ENCODE results near the gene DUS1L.

DUS1L gene

DNA sequence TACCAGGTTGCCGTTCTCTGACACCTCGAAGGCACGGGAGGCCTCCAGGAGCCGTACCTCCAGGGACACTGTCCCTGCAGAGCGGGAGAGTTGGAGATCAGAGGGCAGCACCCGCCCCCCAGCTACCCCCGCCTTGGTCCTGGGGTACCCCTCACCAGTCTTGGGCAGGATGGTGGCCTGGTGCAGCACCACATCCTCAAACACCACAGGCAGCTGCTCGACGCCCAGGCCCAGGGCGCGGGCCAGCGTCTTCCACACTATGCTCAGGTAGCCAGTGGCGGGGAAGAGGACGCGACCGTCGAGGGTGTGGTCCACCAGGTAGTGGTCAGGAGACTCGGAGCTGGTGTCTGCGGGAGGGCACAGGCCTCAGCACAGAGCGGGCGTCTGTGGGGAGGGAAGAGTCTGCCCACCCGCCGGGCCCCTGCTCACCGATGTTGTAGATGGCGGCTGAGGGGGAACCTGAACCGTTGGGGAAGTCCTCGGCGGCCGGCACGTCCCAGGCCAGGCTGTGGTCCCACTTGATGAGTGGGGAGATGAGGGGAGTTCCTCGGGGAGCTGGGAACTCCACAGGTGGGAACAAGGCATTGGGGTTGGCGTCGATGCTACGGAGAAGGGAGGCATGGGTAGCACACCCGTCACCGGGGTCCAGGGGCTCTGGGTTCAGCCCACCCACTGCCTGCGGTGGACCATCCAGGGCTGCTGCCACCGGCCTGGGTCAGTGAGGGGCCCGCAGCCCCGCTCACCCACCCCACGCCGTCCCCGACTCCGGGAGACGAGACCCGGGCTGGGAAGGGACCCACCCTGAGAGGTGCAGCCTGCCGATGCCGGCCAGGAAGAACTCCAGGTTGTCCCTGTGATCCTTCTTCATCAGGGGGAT is 22.6 kb upstream of the DUS1L start:
- no peak for DNase-seq (ENCODE audit: low spot score)

- DNase-seq (ENCODE audit: low spot score), result no peak
Observed at GRCh38 chr17:82086941-82087906, 21.6 kb upstream of the DUS1L start.

DNA sequence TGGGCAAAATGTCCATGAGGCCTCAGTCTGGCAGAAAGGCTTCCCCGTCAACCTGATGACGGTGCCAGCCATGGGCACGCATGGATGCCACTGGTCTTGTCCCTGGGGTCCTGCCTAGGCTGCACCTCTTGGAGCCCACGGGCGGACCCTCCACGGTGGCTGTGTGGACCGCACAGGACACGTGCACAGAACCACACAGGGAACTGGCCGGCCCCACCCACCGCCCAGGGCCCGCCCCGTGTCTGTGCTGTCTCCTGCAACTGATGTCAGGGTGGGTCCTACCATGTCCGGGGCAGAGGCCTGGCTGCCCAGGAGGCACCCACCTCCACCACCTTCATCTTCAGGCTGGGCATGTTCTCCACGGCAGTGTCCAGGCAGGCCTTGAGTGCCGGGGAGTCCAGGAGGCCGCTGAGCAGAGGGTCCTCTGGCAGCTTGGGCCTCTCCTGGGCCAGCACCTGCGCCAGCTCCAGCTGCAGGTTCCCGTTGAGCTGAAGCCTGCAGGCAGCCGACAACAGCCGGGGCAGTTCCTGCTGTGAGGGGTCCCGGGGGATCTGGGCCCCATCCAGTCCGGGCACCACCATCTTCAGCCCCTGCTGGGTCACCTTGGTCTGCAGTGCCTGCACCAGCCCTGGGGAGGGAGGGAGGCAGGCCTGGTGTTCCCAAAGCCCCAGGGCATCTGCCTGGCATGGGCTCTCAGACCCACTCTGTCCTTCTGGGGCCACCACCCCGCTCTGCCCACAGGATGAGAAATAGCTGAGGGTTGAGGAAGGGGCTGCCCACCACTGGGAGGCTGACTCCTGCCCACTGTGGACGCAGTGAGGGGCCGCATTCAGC is 20.5 kb upstream of the DUS1L start:
- DNase-seq (ENCODE audit: low spot score), result no peak

GRCh38 chr17:82085031-82085861 is 19.6 kb upstream of the DUS1L start:
- no peak for DNase-seq (ENCODE audit: low spot score)

- no peak for DNase-seq (ENCODE audit: low spot score)
Observed at GRCh38 chr17:82084373-82085030, 18.9 kb upstream of the DUS1L start.

DNA sequence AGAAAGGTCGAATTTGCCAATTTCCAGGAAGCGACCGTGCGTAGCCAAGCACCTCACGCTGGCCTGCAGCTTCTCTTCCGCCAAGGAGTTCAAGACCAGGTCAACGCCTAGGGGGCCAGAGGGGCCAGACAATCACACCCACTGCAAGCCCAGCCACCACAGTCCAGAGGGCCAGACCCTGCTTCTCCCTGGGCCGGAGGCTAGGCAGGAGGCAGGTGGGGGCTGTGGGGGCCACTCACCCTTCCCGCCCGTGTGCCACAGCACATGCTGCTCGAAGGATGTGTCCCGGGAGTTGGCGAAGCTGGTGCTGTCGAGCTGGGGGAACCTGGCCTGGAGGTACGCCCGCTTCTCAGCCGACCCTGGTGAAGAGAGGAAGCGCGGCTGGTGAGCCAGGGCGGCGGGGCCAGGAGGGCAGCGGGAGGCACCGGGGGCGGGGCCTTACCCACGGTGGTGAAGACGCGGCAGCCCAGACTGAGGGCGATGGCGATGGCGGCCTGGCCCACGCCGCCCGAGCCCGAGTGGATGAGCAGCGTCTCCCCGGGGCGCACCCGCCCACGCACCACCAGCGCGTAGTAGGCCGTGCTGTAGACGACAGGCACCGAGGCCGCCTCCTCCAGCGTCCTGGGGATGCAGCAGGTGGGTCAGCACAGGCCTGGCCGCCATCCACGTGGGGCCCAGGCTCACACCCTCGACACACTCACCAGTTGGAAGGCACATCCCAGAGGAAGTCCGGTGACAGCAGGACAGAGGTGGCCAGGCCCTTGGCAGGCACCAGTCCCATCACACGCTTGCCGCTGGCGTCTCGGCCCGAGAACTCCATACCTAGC is 18.1 kb upstream of the DUS1L start:
- no peak for DNase-seq (ENCODE audit: low spot score)

DNA sequence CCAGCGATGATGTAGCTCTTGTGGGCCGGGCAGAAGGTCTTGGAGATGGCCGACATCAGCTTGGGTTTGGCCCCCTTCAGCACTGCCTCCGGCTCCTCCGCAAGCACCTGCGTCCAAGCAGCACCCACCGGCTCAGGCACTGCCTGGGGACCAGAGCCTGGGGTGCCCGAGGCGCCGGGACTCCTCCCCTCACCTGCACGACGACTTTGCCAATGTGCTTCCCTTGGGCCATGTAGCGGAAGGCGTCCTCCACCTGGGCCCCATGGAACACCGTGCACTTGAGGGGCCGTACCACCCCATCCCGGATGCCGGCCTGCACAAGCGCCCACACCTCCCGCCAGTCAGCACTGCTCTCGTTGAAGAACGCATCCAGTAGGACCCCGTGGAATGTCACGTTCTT is 17.4 kb upstream of the DUS1L start:
- DNase-seq (ENCODE audit: low spot score), result no peak

DNA sequence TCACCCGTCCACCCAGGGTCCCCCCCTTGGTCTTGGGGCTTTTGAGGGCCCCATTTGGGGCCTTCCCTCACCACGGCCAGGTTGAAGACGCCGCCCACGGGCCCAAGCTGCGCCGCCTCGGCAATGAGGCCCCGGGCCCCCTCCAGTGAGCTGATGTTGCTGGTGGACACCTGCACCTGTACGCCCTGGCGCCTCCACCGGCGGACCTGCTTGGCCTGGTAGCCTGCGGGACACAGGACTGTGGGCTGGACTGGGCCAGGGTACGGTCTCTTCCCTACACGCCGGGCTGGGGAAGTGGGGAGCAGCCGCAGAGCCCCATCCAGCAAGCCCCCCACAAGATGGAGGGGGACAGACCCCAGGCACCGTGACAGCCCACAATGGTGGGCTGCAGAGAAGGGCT is 16.9 kb upstream of the DUS1L start:
- DNase-seq (ENCODE audit: low spot score), result no peak

GRCh38 chr17:82081966-82082365 is 16.4 kb upstream of the DUS1L start:
- no peak for DNase-seq (ENCODE audit: low spot score)

GRCh38 chr17:82081546-82081945 is 15.9 kb upstream of the DUS1L start:
- DNase-seq (ENCODE audit: low spot score), result no peak

- DNase-seq (ENCODE audit: low spot score), result no peak
Observed at GRCh38 chr17:82080789-82081464, 15.3 kb upstream of the DUS1L start.

- DNase-seq (ENCODE audit: low spot score), result no peak
Observed at GRCh38 chr17:82080048-82080788, 14.6 kb upstream of the DUS1L start.

- DNase-seq (ENCODE audit: low spot score), result no peak
Observed at GRCh38 chr17:82079001-82079677, 13.5 kb upstream of the DUS1L start.

- no peak for DNase-seq (ENCODE audit: low spot score)
Observed at GRCh38 chr17:82078433-82078832, 12.8 kb upstream of the DUS1L start.

DNA sequence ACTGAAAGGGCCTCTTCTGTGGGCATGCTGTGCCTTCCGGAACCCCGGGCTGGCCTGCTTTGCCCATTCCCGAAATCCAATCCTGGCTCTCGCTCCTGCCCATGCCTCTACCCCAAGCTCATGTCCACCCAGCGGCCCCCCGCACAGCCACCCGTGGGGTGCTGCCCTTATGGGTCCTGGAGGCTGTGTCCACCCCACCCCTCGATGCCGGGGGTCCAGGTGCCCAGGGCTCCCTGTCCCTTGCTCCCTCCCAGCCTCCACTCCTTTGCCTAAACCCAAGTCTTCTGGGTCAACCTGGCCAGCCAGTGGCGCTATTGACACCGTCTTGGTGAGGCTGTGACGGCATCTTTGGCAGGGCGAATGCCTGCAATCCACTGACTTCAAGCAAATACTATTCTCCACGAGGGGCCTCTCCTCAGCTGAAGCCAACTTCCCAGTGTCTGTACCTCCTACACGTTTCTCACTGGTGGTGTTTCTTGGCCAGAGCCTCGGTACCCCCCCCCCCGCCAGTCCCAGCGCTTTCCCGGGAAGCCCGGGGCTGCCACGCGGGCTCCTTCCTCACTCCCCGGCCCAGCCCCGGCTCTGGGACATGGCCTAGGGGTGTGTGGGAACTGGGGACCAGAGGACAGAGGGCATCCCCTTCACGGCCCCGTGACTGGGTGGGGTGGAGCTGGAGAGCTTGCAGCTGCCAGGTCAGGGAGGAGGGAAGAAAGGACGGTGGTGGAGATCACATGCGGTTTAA is 12.2 kb upstream of the DUS1L start:
- no peak for DNase-seq (ENCODE audit: low spot score)

- no peak for DNase-seq (ENCODE audit: low spot score)
Observed at GRCh38 chr17:82076785-82077591, 11.4 kb upstream of the DUS1L start.
